M059J (cell line): ENCODE data around the gene MOV10L1. TPM values are rescaled to one million over a fixed set of nuclear protein-coding genes. Genes with fewer than 3 reads are reported as not detected.

ENCODE experiments used
- DNase-seq: peaks from one replicate; pipeline ENCODE4 v3.0.0-alpha.2; 2012; ENCODE audit warnings: low read depth
- total RNA-seq: library from RNA; depleted of rRNA; stranded (reverse); fragments of >200 nt; shearing (Covaris generic); gene quantifications from 2 replicates; pipeline ENCODE4 v1.2.3, GENCODE V29; 2014; rRNA removed

The MOV10L1 gene
- 0.71 and 1.8 TPM in 2 replicates for total RNA-seq

GRCh38 chr22:50089682-50090411 is at the start of gene MOV10L1:
Gene MOV10L1 (plus strand): TSS chr22:50090006. CDS start chr22:50090089, 83 bp downstream.
- DNase-seq: no peak

- no peak for DNase-seq
Measured at GRCh38 chr22:50040717-50041116, 49.1 kb upstream of the MOV10L1 start.

GRCh38 chr22:50041361-50042065 is 48.3 kb upstream of the MOV10L1 start:
- DNase-seq: no peak

- no peak for DNase-seq
Measured at GRCh38 chr22:50044485-50045118, 45.2 kb upstream of the MOV10L1 start.

GRCh38 chr22:50045211-50046018 is 44.4 kb upstream of the MOV10L1 start:
- no peak for DNase-seq

- no peak for DNase-seq
Measured at GRCh38 chr22:50046019-50046415, 43.8 kb upstream of the MOV10L1 start.

GRCh38 chr22:50046481-50047245 is 43.1 kb upstream of the MOV10L1 start:
- DNase-seq: no peak

- DNase-seq: no peak
Measured at GRCh38 chr22:50047346-50047745, 42.5 kb upstream of the MOV10L1 start.

GRCh38 chr22:50048061-50048765 is 41.6 kb upstream of the MOV10L1 start:
- no peak for DNase-seq

- no peak for DNase-seq
Measured at GRCh38 chr22:50048836-50049235, 41.0 kb upstream of the MOV10L1 start.

GRCh38 chr22:50049299-50050195 is 40.3 kb upstream of the MOV10L1 start:
- DNase-seq: no peak

- DNase-seq: no peak
Measured at GRCh38 chr22:50051930-50052329, 37.9 kb upstream of the MOV10L1 start.

GRCh38 chr22:50053861-50054260 is 35.9 kb upstream of the MOV10L1 start:
- DNase-seq: no peak

GRCh38 chr22:50056214-50056972 is 33.4 kb upstream of the MOV10L1 start:
- DNase-seq: no peak

- DNase-seq: no peak
Measured at GRCh38 chr22:50057278-50058060, 32.3 kb upstream of the MOV10L1 start.

GRCh38 chr22:50058061-50058905 is 31.5 kb upstream of the MOV10L1 start, which contains the start of gene TTLL8:
Gene TTLL8 (minus strand): TSS chr22:50058298.
- no peak for DNase-seq
